Parathyroid adenoma (tissue), 2 donors: Measurements from ENCODE around the gene ACAA2.

Experiments
- H2AFZ ChIP-seq: fragments of 300-600 bp; sonication (generic); one replicate; pipeline ENCODE4 v1.7.0; 2017; ENCODE audit warnings: antibody characterized with exemption, mild to moderate bottlenecking
- H3K27ac ChIP-seq: fragments of 300-600 bp; sonication (generic); one replicate; pipeline ENCODE4 v1.7.0; 2017
- H3K27me3 ChIP-seq: fragments of 300-600 bp; sonication (generic); one replicate; pipeline ENCODE4 v1.7.0; 2017; ENCODE audit warnings: low read length; ENCODE audit not compliant: control insufficient read depth, insufficient read depth
- H3K36me3 ChIP-seq: fragments of 300-600 bp; sonication (generic); one replicate; pipeline ENCODE4 v1.7.0; 2017; ENCODE audit warnings: low read length; ENCODE audit not compliant: control insufficient read depth, insufficient read depth
- H3K4me1 ChIP-seq: fragments of 300-600 bp; sonication (generic); one replicate; pipeline ENCODE4 v1.7.0; 2017; ENCODE audit warnings: control low read depth
- H3K4me2 ChIP-seq: fragments of 300-600 bp; sonication (generic); one replicate; pipeline ENCODE4 v1.7.0; 2017; ENCODE audit warnings: low read length
- H3K4me3 ChIP-seq: fragments of 300-600 bp; sonication (generic); one replicate; pipeline ENCODE4 v1.7.0; 2017; ENCODE audit warnings: low read depth, low read length
- H3K79me2 ChIP-seq: fragments of 300-600 bp; sonication (generic); one replicate; pipeline ENCODE4 v1.7.0; 2017; ENCODE audit warnings: control low read depth
- H3K9ac ChIP-seq: fragments of 300-600 bp; sonication (generic); one replicate; pipeline ENCODE4 v1.7.0; 2017; ENCODE audit warnings: mild to moderate bottlenecking
- H3K9me3 ChIP-seq: fragments of 300-600 bp; sonication (generic); one replicate; pipeline ENCODE4 v1.7.0; 2017; ENCODE audit warnings: low read length; ENCODE audit not compliant: control insufficient read depth
- CTCF ChIP-seq: fragments of 300-600 bp; sonication (generic); IDR thresholded peaks from one replicate; pipeline ENCODE4 v1.7.0; 2017; ENCODE audit warnings: antibody characterized with exemption, mild to moderate bottlenecking
- donor health status: primary hyperparathyroidism.

ACAA2 gene

GRCh38 chr18:49854681-49855080, 41.3 kb upstream of the ACAA2 start:
- Histone ChIP-seq H3K27me3 (no peaks in the 10 kb centered on the region), H3K79me2 (no peaks in the 10 kb centered on the region), H2AFZ (no peak overlapping the region), H3K36me3 (no peaks in the 10 kb centered on the region), H3K9ac (no peak overlapping the region), H3K27ac (no peak overlapping the region), H3K4me3 (no peak overlapping the region), H3K4me2 (no peak overlapping the region), H3K9me3 (no peaks in the 10 kb centered on the region), H3K4me1 (no peaks in the 10 kb centered on the region)
- TF ChIP-seq CTCF, result no peak

- Histone ChIP-seq H3K4me2 (no peak overlapping the region), H3K36me3 (no peaks in the 10 kb centered on the region), H3K27me3 (no peaks in the 10 kb centered on the region), H2AFZ (no peak overlapping the region), H3K4me1 (no peaks in the 10 kb centered on the region), H3K4me3 (no peak overlapping the region), H3K27ac (no peak overlapping the region), H3K9me3 (no peaks in the 10 kb centered on the region), H3K9ac (no peak overlapping the region), H3K79me2 (no peaks in the 10 kb centered on the region)
- no peak for TF ChIP-seq CTCF
Observed at GRCh38 chr18:49853436-49853835, 40.1 kb upstream of the ACAA2 start.

GRCh38 chr18:49853011-49853410, 39.7 kb upstream of the ACAA2 start:
- Histone ChIP-seq H3K4me2 (no peak overlapping the region), H3K36me3 (no peaks in the 10 kb centered on the region), H3K9me3 (no peaks in the 10 kb centered on the region), H3K79me2 (no peaks in the 10 kb centered on the region), H3K4me1 (no peaks in the 10 kb centered on the region), H3K4me3 (no peak overlapping the region), H3K27ac (no peak overlapping the region), H2AFZ (no peak overlapping the region), H3K27me3 (no peaks in the 10 kb centered on the region), H3K9ac (no peak overlapping the region)
- TF ChIP-seq CTCF, result no peak

- H2AFZ ChIP-seq, result no peak overlapping the region
- H3K4me2 ChIP-seq, result no peak overlapping the region
- no peaks in the 10 kb centered on the region for H3K4me1 ChIP-seq
- no peak overlapping the region for H3K4me3 ChIP-seq
- no peaks in the 10 kb centered on the region for H3K36me3 ChIP-seq
- no peak overlapping the region for H3K9ac ChIP-seq
- no peaks in the 10 kb centered on the region for H3K27me3 ChIP-seq
- H3K79me2 ChIP-seq, result no peaks in the 10 kb centered on the region
- no peaks in the 10 kb centered on the region for H3K9me3 ChIP-seq
- no peak overlapping the region for H3K27ac ChIP-seq
- no peak for TF ChIP-seq CTCF
Observed at GRCh38 chr18:49851624-49852023, 38.3 kb upstream of the ACAA2 start.

- no peak overlapping the region for H3K4me3 ChIP-seq
- no peaks in the 10 kb centered on the region for H3K4me1 ChIP-seq
- no peaks in the 10 kb centered on the region for H3K79me2 ChIP-seq
- H3K4me2 ChIP-seq, result no peak overlapping the region
- no peak overlapping the region for H2AFZ ChIP-seq
- H3K9me3 ChIP-seq, result no peaks in the 10 kb centered on the region
- H3K27ac ChIP-seq, result no peak overlapping the region
- H3K36me3 ChIP-seq, result no peaks in the 10 kb centered on the region
- H3K9ac ChIP-seq, result no peak overlapping the region
- H3K27me3 ChIP-seq, result no peaks in the 10 kb centered on the region
- no peak for TF ChIP-seq CTCF
Observed at GRCh38 chr18:49850636-49851035, 37.3 kb upstream of the ACAA2 start.
